ENCODE data around the gene GJB5.

DNA sequence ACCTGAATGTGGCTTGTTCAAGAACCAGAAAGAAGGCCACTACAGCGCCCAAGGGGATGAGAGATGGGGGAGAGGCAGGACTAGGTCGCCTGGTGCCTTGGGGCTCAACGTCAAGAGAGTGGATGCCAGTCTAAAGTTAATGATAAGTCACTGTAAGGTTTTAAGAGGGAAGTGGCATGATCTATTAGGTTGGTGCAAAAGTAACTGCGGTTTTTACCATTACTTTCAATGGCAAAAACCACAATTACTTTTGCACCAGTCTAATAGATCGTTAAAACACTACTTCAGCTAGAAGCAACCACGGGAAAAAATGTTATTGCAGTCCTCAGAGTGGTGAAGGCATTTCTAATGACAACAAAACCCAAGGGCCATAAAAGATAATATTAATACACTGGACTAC, 23.5 kb downstream of the GJB5 start:
- no peak for TF ChIP-seq CTCF (conservative IDR thresholded peaks at IDR 0.05 in 1 of 2, IDR thresholded peaks at IDR 0.05 in 1 of 2; ENCODE audit: extremely low read depth in 1 of 2, insufficient read depth in 1 of 2, low read depth in 1 of 2, low read length in 2 of 2)
- TF ChIP-seq EZH2 (IDR thresholded peaks at IDR 0.05; ENCODE audit: borderline replicate concordance, low read length) = no peak
